GM21526 (cell line): Measurements from ENCODE around the gene EXOC4.

Experiments
- ATAC-seq: cut with Tn5 transposase; IDR thresholded peaks from one replicate; pipeline ENCODE4 v1.9.1; 2021; ENCODE audit warnings: moderate library complexity; ENCODE audit not compliant: unreplicated experiment, low FRiP score

Gene EXOC4

DNA sequence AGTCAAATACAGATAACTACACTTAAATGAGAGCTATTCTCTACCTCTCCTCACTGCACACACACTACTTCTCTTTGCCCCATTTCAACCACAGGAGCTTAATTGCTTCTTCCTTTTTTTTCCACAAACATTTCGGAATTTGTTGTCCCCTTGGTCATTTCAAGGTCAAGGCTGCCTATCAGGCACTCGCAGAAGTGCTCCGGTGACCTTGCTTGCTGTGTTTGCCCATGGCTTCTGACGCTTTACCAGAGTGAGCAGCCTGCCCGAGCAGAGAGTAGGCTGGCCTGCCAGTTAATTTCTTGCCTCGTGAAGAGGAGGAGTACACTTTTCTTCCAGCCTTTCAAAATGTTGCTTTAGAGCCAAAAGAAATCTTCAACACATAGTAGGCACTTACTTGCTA is 577.2 kb downstream of the EXOC4 start:
- ATAC-seq = no peak

DNA sequence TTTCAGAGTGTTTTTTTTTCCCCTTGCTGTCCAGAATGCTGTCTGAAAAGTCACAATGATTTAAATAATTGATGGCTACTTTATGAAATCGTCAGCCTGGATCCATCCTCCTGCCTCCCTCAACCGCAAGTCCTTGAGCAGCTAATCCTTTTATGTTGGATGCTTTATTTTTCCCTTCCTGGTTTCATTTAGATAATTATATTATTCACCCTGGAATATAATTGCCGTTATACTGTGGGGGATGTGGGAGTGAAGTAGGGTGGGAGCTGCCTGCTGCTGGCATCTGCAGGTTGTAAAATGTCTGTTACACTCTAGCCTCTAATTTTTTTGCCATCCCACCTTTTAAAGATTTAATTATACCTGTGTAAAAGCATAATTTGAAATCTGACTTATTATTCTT is 583.8 kb downstream of the EXOC4 start:
- no peak for ATAC-seq

DNA sequence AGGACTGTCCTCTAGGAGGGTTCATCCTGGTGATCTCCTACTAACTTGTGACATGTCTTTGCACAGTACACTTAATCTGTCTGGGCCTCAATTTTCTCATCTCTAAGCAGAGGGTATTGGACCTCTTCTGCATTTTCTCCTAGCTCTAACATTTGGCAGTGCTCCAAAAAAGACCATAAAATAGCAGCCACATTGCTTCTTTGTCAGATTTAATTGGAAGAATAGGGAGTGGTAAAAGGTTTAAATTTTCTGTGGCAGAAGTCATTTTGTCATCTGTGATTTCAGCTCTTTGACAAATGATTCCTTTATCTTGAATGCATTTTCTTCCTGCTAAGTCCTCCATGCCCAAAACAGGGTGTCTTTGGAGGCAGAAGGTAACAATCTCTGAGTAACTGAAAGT is 584.3 kb downstream of the EXOC4 start:
- no peak for ATAC-seq

DNA sequence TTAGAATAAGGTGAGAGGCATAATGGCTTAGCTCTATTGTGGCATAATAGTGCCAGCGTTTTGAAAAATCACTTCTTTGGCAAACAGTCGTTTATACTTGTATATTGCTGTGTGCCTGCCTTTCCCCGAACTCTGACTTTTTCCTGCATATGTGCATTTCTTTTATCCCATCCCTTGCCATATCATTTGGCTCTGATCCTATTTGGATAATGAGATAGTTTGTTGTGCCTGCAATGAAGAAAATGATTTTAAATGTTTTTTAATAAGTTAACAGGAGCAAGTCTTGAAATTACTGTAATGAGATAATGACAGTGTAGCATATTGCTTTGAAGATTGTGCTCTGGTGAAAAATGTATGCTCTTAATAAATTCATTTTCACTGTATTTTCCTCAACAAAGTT is 586.2 kb downstream of the EXOC4 start:
- ATAC-seq = no peak

DNA sequence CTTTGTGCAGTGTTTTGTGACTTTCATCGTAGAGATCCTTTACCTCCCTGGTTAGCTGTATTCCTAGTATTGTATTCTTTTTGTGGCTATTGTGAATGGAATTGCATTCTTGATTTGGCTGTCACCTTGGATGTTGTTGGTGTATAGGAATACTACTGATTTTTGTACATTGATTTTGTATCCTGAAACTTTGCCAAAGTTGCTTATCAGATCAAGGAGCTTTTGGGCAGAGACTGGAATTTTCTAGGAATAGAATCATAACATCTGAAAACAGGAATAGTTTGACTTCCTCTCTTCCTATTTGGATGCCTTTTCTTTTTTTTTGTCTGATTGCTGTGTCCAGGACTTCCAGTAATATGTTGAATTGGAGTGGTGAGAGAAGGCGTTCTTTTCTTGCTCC is 590.5 kb downstream of the EXOC4 start:
- ATAC-seq = no peak

DNA sequence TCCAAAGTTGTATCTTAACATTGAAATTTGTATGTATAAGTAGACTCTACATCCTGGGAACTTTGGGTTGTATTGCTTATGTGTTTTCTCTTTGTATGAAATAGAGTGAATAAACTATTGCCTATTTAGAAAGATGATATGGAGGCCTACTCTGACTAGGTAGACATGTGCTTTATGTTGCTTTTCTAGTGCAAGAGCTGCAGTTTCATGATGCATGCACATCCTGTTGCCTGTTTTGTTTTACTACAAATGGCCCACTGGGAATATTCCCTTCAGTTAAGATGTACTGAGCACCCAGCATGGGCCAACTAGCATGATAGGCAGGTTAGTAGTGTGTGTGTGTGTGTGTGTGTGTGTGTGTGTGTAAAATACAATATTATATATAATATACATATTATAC is 592.1 kb downstream of the EXOC4 start:
- no peak for ATAC-seq

DNA sequence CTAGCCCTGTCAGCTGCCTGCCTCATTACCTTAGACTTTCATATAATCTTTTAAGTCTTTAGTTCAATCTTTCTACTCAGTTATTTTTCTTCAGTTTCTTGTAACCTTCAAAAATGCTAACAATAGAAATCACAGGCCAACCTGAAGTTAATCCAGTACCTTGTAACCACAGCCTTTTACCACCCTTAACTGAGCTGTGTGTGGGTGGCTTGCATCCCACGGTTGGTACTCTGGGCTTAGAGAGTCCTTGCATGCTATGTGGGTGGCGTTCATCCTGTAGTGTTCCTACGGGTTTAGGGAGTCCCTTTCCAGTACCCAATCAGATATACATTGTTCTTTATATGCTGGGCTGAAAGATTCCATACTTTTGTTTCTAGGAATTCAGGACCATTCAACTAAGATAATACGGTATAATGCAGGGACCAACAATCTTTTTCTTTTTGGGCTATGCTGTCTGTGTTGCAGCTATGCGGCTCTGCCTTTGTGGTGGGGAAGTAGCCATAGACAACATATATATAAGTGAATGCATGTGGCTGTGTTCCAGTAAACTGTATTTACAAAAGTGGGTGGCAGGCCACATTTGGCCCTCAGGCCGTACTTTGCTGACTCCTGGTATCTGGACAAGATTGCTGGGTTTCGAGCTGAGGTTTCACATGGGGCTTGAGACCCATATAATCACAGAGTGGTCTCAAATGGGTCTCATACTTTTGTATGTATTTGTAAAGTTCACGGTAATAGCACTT is 593.5 kb downstream of the EXOC4 start:
- no peak for ATAC-seq

DNA sequence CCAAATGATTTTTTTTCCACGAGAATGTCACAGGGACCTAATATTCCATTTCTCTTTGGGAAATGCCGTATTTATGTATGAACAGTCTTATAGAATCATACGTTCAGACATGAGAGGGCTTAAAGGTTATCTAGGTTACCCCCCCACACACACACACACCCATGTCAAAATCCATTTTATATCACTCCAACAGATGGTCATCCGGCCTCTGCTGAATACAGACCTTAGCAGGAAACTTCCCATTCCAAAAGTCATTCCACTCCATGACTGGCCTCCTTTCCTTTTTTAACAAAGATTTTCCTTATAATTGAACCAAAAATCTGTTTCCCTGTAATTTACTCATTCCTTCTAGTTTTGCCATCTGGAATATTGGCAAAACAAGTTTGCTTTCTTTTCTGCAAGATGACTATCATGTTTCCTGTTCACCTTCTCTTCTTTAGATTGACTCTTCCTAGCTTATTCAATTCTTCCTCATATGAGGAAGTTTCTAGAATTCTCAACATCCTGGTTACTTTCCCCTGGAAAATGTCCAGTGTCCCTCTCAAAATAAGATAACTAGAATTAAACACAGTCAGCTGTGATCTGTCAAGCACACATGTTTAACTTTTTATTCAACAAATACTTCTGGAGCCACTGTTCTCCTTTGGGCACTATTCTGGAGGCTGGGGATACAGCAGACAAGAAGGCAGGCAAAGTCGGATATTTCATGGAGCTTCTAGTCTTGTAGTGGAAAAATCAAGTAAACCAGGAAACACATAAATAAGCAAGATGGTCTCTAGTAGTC is 597.8 kb downstream of the EXOC4 start:
- ATAC-seq = no peak

DNA sequence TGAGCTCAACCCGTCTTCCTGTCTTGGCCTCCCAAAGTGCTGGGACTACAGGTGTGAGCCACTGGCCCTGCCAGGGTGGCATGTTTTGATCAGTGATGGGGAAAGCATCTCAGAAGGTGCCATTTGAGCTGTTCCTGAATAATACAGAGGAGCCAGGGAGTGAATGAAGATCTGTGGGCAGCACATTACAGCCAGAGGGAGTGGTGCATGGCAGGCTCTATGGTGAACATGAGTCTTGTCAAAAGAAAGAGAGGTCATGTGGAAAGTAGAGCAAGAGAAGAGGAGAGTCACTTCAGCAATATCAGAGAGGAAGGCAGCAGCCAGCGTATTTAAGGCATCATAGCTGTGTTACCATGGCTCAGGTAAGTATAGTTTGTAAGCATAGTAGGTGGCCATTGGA is 598.5 kb downstream of the EXOC4 start:
- no peak for ATAC-seq

DNA sequence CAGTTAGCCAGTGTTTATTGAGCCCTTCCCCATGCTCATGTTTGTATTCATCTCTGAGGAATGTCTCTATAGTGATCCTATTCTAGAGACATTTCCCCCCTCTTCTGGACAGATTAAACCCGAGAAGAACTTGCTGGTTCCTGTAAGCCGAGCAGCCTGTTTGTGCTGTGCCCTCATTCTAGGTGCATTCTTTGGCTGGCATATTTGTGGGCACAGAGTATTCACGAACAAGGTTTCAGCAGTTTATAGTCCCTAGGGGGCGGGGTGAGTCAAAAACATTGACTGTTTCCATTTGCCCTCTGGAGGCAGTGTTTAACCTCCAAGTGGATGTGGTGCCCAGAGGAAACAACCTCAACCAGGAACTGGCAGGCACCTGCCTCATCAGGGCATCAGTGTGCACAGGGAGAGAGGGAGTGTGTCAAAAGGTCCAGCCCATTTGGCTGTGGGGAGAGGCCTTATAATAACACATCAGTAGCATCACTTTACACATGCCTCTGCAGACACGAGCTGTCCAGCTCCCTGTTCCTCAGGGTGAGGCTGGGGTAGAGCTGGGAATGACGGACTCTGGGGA is 600.9 kb downstream of the EXOC4 start:
- peak; percentile 66 for ATAC-seq

DNA sequence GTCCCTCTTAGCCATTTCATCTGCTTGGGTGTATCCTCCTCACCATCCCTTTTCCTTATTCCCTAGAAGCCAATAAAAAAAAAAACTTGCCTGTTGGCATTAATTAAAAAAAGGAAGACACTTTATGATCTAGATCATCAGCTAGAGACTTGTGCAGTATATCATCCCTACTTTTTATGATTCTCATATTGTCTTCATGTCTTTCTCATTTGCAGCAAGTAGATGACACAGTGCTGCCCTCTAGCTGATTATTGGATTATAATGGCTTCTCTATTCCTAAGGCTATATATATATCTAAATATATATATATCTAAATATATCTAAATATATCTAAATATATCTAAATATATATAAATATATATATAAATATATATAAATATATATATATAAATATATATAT is 601.9 kb downstream of the EXOC4 start:
- ATAC-seq = no peak

DNA sequence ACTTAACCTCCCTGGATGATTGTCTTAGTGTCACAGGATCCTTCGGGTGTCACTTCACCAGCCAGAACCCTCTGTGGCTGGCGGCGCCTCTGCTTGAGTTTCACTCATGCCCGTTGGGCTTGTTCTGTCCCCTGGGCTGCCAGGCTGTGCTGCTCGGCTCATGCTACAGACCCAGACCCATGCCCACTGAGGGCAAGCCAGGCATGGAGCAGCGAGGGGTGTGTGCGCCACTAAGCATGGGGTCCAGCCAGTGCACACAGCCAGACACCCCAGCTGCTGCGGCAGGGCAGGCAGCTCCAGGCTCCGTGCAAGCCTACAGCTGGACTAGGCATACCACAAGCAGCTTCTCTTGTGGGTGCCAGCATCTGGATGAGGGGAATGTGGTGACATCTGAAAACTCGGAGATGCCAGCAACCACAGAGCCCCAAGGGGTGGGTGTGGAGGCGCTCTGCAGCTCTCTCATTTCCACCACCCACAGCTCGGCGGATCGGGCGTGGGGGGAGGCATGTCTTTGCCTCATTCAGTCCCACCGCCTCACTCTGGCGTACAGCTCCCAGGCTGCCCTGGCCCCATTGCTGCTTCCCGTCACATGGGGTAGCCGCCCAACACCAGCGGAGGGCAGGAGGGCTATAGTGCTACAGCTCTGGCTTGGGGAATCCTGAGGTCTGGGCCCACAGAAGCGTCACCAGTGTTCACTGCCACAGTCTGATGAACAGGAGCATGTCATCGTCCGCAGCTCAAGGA is 604.7 kb downstream of the EXOC4 start:
- ATAC-seq = no peak

DNA sequence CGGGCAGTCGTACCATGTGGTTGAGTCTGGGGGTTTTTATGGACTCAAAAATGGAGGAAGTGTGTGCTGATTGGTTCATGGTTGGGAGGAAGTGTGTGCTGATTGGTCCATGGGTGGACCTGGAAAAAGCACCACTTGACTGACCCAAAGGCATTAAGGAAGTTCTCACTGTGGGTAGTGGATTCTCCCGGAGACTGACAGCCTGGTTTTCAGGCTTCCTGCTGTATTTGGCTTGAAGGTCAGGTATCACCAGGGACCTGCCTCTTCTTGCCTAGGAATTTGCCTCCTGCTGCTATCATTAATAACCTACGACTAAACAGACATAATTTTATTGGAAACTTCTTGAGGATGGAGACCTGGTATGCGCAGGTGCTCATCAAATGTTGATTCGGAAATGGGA is 605.4 kb downstream of the EXOC4 start:
- no peak for ATAC-seq

DNA sequence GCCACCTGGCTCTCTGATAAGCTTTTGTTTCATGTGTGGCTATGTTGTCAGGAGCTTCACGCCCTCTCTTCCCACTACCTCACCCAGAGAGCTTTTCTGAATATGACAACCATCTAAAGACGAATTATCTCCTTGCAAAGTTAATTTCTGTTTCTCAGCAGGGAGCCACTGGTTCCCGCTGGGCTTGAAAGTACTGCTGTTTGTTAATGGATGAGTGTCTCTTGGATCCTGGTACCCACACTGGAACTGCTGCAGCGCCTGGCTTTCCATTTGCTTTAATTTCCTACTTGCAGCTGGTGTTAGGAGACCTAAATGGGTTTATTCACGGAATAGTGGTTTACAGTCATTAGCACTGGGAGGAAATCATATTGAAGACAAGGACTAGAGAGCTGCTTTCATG is 606.4 kb downstream of the EXOC4 start:
- ATAC-seq = no peak

DNA sequence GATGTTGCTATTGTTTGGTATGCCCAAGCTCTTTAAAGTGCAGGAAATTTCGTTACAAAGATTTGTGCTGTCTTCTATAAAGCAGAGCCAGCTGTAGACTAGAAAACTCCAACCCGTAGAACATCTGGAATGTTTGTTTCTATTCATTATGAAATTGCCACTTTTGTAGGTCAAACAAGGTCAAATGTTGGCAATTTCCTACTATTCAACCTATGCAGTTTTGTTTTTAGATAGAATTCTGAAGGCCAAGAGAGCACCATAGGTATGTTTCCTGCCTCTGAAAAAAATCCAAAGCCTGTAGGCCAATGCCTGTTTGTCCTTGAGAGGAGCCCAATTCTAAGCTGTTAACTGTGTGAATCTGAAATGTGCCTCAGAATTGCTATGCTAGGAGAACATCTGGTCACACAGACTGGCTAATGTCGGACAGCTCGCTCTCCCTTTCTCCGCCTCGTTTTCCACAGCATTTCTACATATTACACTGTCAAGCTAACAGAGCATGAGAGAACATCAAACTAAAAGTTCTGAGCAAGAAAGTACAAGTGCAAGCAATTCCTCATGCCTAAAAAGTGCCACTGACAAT is 607.1 kb downstream of the EXOC4 start:
- ATAC-seq = no peak

DNA sequence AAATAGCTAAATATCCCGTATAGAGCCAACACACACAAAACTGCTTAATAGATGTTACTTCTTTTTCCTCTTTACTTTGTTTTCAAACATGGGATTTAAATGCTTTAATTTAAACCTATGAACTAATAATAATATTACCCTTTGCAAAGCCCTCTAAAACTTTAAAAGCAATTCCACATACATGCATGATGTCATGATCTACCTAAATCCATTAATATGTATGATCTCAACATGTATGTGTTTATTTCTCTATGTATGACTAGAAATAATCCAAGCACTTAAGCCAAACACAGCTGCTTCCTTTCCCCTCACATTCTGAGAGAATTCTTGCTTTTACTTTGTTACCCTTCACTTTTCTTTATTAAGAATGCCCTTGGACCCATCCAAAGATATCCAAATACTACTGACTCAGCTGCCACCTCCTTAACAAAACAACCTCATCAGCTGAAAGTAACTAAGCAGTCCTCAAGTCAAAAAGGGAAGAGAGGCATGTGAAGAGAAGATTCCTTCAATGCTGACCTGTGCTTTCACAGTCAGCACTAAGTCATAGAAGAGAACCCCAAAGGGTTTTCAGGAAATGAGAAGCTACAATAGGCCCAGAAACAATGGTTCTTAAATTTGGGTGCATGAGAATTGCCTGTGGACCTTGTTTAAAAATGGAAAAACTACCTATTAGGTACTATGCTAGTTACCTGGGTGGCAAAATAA is 607.9 kb downstream of the EXOC4 start:
- ATAC-seq = no peak

DNA sequence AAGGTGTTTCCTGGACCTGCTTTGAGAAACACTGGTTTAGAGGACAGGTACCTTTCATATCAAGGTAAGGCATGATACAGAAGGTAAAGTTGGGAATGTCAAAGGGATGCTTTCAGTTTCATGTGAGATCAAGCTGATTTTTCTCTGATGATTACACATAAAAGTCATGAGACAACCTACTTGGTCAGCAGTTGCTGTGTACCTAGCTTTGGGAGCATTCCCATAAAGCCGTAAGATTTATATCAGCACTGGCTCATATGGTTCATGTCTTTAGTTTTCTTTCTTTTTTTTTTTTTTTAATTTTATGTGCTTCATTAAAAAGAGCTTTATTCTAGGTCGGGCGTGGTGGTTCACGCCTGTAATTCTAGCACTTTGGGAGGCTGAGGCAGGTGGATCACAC is 609.0 kb downstream of the EXOC4 start:
- no peak for ATAC-seq

DNA sequence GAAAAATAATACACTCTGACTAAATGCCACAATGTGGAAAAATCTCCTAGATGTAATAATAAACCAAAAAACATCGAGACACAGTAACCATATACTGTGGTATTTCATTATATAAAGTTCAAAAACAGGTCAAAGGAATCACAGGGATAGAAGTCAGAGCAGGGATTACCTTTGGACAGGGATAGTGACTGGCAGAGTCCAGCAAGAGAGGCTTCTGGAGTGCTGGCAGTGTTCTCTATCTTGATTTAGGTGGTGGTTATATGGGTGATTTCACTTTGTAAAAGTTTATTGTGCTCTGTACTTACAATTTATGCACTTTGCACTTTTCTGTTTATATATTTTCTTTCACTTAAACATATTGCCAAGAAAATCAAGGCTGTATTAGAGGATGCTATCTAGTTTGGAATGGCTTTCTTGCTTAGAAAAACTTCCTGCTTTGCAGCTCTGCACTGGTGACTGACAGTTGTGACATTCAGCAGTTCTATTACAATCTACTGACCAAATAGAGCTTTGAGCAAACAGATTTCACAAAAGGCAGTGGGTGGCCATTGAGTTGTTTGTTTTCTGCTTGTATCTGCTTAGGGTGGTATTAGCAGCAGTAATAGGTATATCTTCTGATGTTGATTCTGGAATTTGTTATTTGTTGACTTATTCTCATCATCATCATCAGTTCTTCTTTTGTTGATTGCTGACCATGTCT is 610.6 kb downstream of the EXOC4 start:
- ATAC-seq = no peak

DNA sequence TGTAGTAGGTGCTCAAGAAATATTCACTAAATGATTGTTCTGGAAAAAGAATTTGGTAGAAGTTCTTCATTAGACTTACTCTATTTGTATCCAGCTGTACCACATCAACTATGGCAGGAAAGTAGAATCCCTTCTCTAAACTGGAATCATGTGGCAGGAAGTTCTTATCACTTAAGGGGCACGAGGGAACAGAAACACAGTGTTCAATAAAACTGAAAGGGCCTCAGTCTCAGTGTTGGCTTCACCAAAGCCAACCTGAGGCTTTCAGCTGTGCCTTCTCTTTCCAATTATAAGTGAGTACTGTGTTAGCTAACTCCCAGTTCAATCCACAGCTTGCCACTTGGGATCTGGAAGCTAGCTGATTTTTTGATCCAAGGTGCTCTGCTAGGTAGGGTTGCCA is 616.7 kb downstream of the EXOC4 start:
- ATAC-seq = no peak

DNA sequence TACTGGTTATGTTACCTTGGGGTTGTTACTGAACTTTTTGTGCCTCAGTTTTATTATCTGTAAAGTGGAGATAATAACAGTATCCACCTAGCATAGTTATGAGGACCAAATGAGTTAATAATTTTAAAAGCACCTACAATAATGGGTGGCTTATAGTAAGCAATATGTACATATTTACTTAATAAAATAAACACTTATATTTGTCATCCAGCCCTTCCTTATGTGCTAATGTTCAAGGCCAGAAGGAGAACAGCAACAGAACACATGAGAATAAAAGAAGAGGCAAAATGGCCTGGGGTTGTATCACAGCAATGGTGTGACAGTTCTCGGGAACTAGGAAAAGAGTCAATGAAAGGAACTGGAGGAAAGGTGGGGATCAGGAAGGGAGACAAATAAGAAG is 618.9 kb downstream of the EXOC4 start:
- no peak for ATAC-seq
